Measurements from ENCODE around the gene LHCGR. TPM values are rescaled to one million over a fixed set of nuclear protein-coding genes. Genes with fewer than 3 reads are reported as not detected.

Gene LHCGR
- total RNA-seq = 1 to 10 TPM in 2 of 10 donors, under 1 TPM in 3, not detected in 5; 0.19 to 1.7 (median 0.64) TPM
- under 1 TPM in 1 of 2 donors, not detected in 1; 0.37 TPM for polyA plus RNA-seq
- long read RNA-seq, donor 1 = 0 reads
- long read RNA-seq, donor 2 = 0 reads
- long read RNA-seq, donor 3 = 0 reads

- H3K27ac ChIP-seq = no peak within 1 kb of the TSS
- no peak for TF ChIP-seq CTCF (IDR thresholded peaks at IDR 0.05)
- WGBS, 2 donors = 2 to 4% methylated on average over 35 to 37 of the region's 37 CpGs
- no peaks in the 10 kb centered on the region for H3K36me3 ChIP-seq
- H3K4me1 ChIP-seq = peaks cover 0 to 9% (median 3%) of the 10 kb centered on the region in 9 donors
- intact Hi-C loops (cut with DNase I) = no loop called here
- peak in 1 of 2 donors; percentile 30 for DNase-seq
- peak in 7 of 8 donors; percentile 19 to 72 (median 61) for ATAC-seq
- peaks cover 0 to 31% (median 15%) of the 10 kb centered on the region in 7 donors for H3K27me3 ChIP-seq
- peaks cover 0 to 6% (median 0%) of the 10 kb centered on the region in 11 donors for H3K9me3 ChIP-seq
- peak within 1 kb of the TSS in 6 of 10 donors; percentile 1 to 37 (median 22) for H3K4me3 ChIP-seq
Measured at GRCh38 chr2:48755473-48755872, at the start of gene LHCGR. TSS of gene LHCGR (minus strand) at chr2:48755724. CDS start at chr2:48755671, 53 bp downstream.

- Histone ChIP-seq H3K27me3 (no peaks in the 10 kb centered on the region), H3K4me3 (no peak overlapping the region), H3K36me3 (no peaks in the 10 kb centered on the region), H3K27ac (no peak overlapping the region), H3K4me1 (no peaks in the 10 kb centered on the region), H3K9me3 (no peaks in the 10 kb centered on the region)
- intact Hi-C loops (cut with DNase I) = no loop called here
- ATAC-seq (peak in 1 of 8 donors; percentile 22), DNase-seq (no peak)
- WGBS, 2 donors = 48 to 58% methylated on average over 6 of the region's 6 CpGs
- no peak for TF ChIP-seq CTCF (IDR thresholded peaks at IDR 0.05)
Measured at GRCh38 chr2:48799601-48800000, 44.1 kb upstream of the LHCGR start.

GRCh38 chr2:48795065-48795464 is 39.5 kb upstream of the LHCGR start:
- no peak for TF ChIP-seq CTCF (IDR thresholded peaks at IDR 0.05)
- H3K4me1 ChIP-seq = no peaks in the 10 kb centered on the region
- no peaks in the 10 kb centered on the region for H3K36me3 ChIP-seq
- H3K27ac ChIP-seq = no peak overlapping the region
- 17 to 21% methylated on average over 2 of the region's 2 CpGs for WGBS, 2 donors
- no peak for ATAC-seq
- intact Hi-C loops (cut with DNase I) = no loop called here
- no peak for DNase-seq
- H3K4me3 ChIP-seq = no peak overlapping the region
- H3K27me3 ChIP-seq = no peaks in the 10 kb centered on the region
- no peaks in the 10 kb centered on the region for H3K9me3 ChIP-seq

- DNase-seq (no peak), ATAC-seq (no peak)
- H3K36me3 ChIP-seq = no peaks in the 10 kb centered on the region
- H3K27me3 ChIP-seq = no peaks in the 10 kb centered on the region
- 86 to 88% methylated on average over 5 of the region's 5 CpGs for WGBS, 2 donors
- H3K4me1 ChIP-seq = no peaks in the 10 kb centered on the region
- H3K27ac ChIP-seq = no peak overlapping the region
- intact Hi-C loops (cut with DNase I) = no loop called here
- no peak for TF ChIP-seq CTCF (IDR thresholded peaks at IDR 0.05)
- H3K9me3 ChIP-seq = no peaks in the 10 kb centered on the region
- H3K4me3 ChIP-seq = no peak overlapping the region
Measured at GRCh38 chr2:48793671-48794070, 38.1 kb upstream of the LHCGR start.

Measured in heart right ventricle (tissue), 16 donors.